ENCODE measurements around the gene LEFTY2. TPM values are rescaled to one million over a fixed set of nuclear protein-coding genes. Genes with fewer than 3 reads are reported as not detected.

Gene LEFTY2
- polyA plus RNA-seq, 1 donor from 2014 or later: not detected

DNA sequence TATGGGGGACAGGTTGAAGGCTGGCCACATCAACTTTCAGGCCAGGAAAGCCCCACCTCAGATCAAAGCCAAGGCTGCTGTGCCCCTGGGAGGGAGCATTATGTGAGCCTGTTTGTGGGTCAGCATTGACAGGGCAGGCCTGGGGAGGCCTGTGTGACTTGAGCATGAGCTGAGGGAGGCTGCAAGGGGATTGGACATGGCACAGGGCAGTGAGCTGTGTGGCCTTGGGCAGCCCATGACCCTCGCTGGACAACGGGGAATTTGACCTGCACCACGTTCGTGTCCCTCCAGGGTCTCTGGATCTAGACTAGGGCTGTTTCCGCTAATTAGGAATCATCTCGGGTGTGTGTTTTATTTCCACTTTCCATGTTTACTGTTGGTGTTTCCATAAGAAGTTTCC lies 34.6 kb downstream of the LEFTY2 start:
- Histone ChIP-seq H3K4me2 (ENCODE audit: low read length) (no peak overlapping the region), H3K4me3 (ENCODE audit: low read length) (no peak overlapping the region), H3K9me2 (ENCODE audit: insufficient read depth, low read length) (no peaks in the 10 kb centered on the region), H3K27ac (ENCODE audit: low read length) (no peak overlapping the region), H3K9ac (ENCODE audit: low read length) (no peak overlapping the region), H3K36me3 (ENCODE audit: insufficient read depth, low read length) (no peaks in the 10 kb centered on the region), H3K9me3 (ENCODE audit: low read length) (no peaks in the 10 kb centered on the region), H3F3A (ENCODE audit: insufficient read depth, low read length, poor library complexity, severe bottlenecking) (no peaks in the 10 kb centered on the region), H2AFZ (ENCODE audit: low read depth, low read length) (no peak overlapping the region), H4K20me1 (ENCODE audit: insufficient read depth) (no peaks in the 10 kb centered on the region), H3K27me3 (ENCODE audit: insufficient read depth, low read depth, low read length) (no peaks in the 10 kb centered on the region), H3K79me2 (replicated peaks; ENCODE audit: insufficient read depth, low read length) (no peaks in the 10 kb centered on the region)
- TF ChIP-seq EZH2 (IDR thresholded peaks at IDR 0.05; ENCODE audit: borderline replicate concordance, insufficient read depth, low read length, poor library complexity, severe bottlenecking) (no peak), POLR2AphosphoS5 (IDR thresholded peaks at IDR 0.05) (no peak), MXI1 (conservative IDR thresholded peaks at IDR 0.05; ENCODE audit: poor library complexity, severe bottlenecking) (no peak), EP300 (conservative IDR thresholded peaks at IDR 0.05; ENCODE audit: poor library complexity, severe bottlenecking) (no peak)

GRCh38 chr1:225903623-225904022 lies 37.4 kb downstream of the LEFTY2 start:
- Histone ChIP-seq H3K27ac (ENCODE audit: low read length) (no peak overlapping the region), H2AFZ (ENCODE audit: low read depth, low read length) (no peak overlapping the region), H3K27me3 (ENCODE audit: insufficient read depth, low read depth, low read length) (no peaks in the 10 kb centered on the region), H3K4me2 (ENCODE audit: low read length) (no peak overlapping the region), H3K4me3 (ENCODE audit: low read length) (no peak overlapping the region), H3K9ac (ENCODE audit: low read length) (no peak overlapping the region), H3K36me3 (ENCODE audit: insufficient read depth, low read length) (no peaks in the 10 kb centered on the region), H3K79me2 (replicated peaks; ENCODE audit: insufficient read depth, low read length) (no peaks in the 10 kb centered on the region), H4K20me1 (ENCODE audit: insufficient read depth) (no peaks in the 10 kb centered on the region), H3K9me2 (ENCODE audit: insufficient read depth, low read length) (no peaks in the 10 kb centered on the region), H3K9me3 (ENCODE audit: low read length) (no peaks in the 10 kb centered on the region), H3F3A (ENCODE audit: insufficient read depth, low read length, poor library complexity, severe bottlenecking) (no peaks in the 10 kb centered on the region)
- TF ChIP-seq RAD21 (conservative IDR thresholded peaks at IDR 0.05): no peak
- no peak for TF ChIP-seq REST (IDR thresholded peaks at IDR 0.05; ENCODE audit: borderline replicate concordance)
- no peak for TF ChIP-seq EP300 (conservative IDR thresholded peaks at IDR 0.05; ENCODE audit: poor library complexity, severe bottlenecking)
- no peak for TF ChIP-seq TAF1 (IDR thresholded peaks at IDR 0.05; ENCODE audit: low read depth)
- no peak for TF ChIP-seq SMC3 (conservative IDR thresholded peaks at IDR 0.05; ENCODE audit: poor library complexity)
- TF ChIP-seq, protein P1, sequence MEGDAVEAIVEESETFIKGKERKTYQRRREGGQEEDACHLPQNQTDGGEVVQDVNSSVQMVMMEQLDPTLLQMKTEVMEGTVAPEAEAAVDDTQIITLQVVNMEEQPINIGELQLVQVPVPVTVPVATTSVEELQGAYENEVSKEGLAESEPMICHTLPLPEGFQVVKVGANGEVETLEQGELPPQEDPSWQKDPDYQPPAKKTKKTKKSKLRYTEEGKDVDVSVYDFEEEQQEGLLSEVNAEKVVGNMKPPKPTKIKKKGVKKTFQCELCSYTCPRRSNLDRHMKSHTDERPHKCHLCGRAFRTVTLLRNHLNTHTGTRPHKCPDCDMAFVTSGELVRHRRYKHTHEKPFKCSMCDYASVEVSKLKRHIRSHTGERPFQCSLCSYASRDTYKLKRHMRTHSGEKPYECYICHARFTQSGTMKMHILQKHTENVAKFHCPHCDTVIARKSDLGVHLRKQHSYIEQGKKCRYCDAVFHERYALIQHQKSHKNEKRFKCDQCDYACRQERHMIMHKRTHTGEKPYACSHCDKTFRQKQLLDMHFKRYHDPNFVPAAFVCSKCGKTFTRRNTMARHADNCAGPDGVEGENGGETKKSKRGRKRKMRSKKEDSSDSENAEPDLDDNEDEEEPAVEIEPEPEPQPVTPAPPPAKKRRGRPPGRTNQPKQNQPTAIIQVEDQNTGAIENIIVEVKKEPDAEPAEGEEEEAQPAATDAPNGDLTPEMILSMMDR (IDR thresholded peaks at IDR 0.05; ENCODE audit: poor library complexity, severe bottlenecking): no peak
- TF ChIP-seq POLR2AphosphoS5 (IDR thresholded peaks at IDR 0.05): no peak
- no peak for TF ChIP-seq MXI1 (conservative IDR thresholded peaks at IDR 0.05; ENCODE audit: poor library complexity, severe bottlenecking)

Measured in neural cell (in vitro differentiated cells).